ENCODE measurements around the gene FOXJ1. TPM values are rescaled to one million over a fixed set of nuclear protein-coding genes. Genes with fewer than 3 reads are reported as not detected.

FOXJ1 gene
- total RNA-seq: under 0.01 TPM in 1 of 2 replicates, not detected in the other

GRCh38 chr17:76141212-76142038, at the start of gene FOXJ1:
Gene FOXJ1, minus strand, starts transcription at chr17:76141245. Its CDS starts 850 bp downstream, at chr17:76140395.

DNA sequence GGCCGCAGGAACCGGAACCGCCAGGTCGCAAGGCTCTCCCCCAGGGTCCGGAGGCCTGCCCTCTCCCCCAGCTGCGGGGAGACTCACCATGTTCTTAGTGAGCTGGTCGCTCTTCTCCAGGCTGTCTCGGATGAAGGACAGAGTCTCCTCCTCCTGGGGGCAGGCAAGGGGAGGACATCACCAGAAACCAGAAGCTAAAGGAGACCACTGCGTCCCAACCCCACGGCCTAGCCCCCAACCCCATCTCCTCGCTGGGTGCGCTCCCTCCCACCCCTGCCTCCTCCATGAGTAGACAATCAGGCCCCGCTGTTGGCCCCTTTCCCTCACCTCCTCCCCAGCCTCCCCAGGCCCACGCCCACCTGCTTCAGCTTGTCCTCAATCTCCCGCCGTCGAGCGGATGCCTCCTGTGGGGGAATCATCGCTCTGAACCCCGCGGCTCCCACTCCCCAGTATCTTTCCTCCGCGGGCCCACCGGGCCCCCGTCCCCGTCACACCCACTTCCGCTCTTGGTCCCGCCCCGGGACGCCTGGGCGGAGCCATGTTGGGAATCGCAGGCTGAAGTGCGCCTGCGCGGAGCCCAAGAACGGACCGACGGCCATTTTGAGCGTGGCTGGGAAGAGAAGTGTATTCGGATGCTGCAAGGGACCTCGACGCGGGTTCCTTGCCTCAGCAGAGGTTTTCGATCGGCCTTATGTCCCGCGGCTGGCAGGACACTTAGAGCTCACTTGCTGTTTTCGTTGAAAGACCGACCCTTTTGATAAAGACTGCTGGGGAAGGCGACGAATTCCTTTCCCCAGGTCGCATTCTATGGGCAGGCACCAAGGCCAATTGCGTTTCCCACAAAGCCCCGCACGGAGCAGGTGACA, 37.5 kb downstream of the FOXJ1 start, which contains the start of gene EXOC7:
EXOC7 (minus strand) TSS at position 514 of the 866 bp plus-strand sequence; CDS start at position 419, 95 bp downstream.

Other genes starting within 250 kb of the FOXJ1 start
- 19.3 and 24.2 TPM in 2 replicates for gene TRIM65, start 244.3 kb downstream of the FOXJ1 start, total RNA-seq
- 26.8 and 28.9 TPM in 2 replicates for gene MRPL38, start 236.4 kb downstream of the FOXJ1 start, total RNA-seq
- 2.6 and 2.9 TPM in 2 replicates for gene FBF1, start 200.2 kb downstream of the FOXJ1 start, total RNA-seq
- gene ACOX1, start 162.1 kb downstream of the FOXJ1 start, total RNA-seq: 43.6 and 43.8 TPM in 2 replicates
- gene TEN1, start 162.0 kb downstream of the FOXJ1 start, total RNA-seq: 26.5 and 30.8 TPM in 2 replicates
- gene CDK3, start 140.4 kb downstream of the FOXJ1 start, total RNA-seq: 0.65 and 0.95 TPM in 2 replicates
- not detected in 2 replicates for gene EVPL, start 113.9 kb downstream of the FOXJ1 start, total RNA-seq
- gene SRP68, start 68.7 kb downstream of the FOXJ1 start, total RNA-seq: 27.1 and 27.3 TPM in 2 replicates
- 0.09 and 0.11 TPM in 2 replicates for gene GALR2, start 66.5 kb downstream of the FOXJ1 start, total RNA-seq
- gene ZACN, start 62.1 kb downstream of the FOXJ1 start, total RNA-seq: not detected in 2 replicates
- gene EXOC7, start 37.5 kb downstream of the FOXJ1 start, total RNA-seq: 79.0 and 79.8 TPM in 2 replicates
- gene RNF157, start 99.2 kb upstream of the FOXJ1 start, total RNA-seq: 0.34 and 0.43 TPM in 2 replicates
- gene UBALD2, start 124.1 kb upstream of the FOXJ1 start, total RNA-seq: 6.4 and 7.9 TPM in 2 replicates
- 8.7 and 11.9 TPM in 2 replicates for gene QRICH2, start 167.0 kb upstream of the FOXJ1 start, total RNA-seq
- gene PRPSAP1, start 212.7 kb upstream of the FOXJ1 start, total RNA-seq: 98.3 and 149 TPM in 2 replicates
- 263 and 383 TPM in 2 replicates for gene SPHK1, start 243.4 kb upstream of the FOXJ1 start, total RNA-seq

All from dermis lymphatic vessel endothelial cell (primary cell).